ENCODE measurements around the gene GPD1. TPM values are rescaled to one million over a fixed set of nuclear protein-coding genes. Genes with fewer than 3 reads are reported as not detected.
A peak's percentile ranks its signal among the peaks of the same experiment; 100 is the strongest.

The GPD1 gene
- total and polyA plus RNA-seq, 5 donors from 2014 or later = 0.06 TPM; not detected in 4

DNA sequence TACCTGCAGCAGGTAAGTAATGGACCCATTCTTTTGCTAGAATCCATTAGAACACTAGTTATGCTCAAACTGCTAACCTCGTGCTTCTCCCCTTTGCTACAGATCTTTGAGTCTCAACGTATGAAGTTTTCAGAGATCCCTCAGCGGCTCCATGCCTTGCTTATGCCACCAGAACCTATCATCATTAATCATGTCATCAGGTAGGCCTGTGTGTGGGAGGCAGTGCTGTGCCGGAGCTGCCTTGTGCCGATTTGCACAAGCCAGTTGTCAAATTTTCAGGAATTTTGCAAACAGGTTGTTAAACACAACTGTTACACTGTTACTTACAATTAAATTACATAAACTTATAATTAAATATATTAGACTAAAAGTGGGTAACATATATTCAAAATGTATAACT lies 13.4 kb upstream of the GPD1 start:
- DNase-seq (no peak), ATAC-seq (ENCODE audit: low read depth in 2 of 2) (no peak)
- no peaks in the 10 kb centered on the region for H3K9me3 ChIP-seq (ENCODE audit: control insufficient read depth in 2 of 2, low read length in 2 of 2)
- no peak overlapping the region for H3K4me3 ChIP-seq (ENCODE audit: low read depth, low read length)
- H3K9me3 Mint-ChIP-seq = no peaks in the 10 kb centered on the region
- H3K27me3 Mint-ChIP-seq = no peaks in the 10 kb centered on the region
- peaks cover 10 to 34% (median 21%) of the 10 kb centered on the region in 4 donors for H3K4me1 Mint-ChIP-seq
- no peak overlapping the region for H3K27ac ChIP-seq (ENCODE audit: insufficient read depth, low read length, poor library complexity, severe bottlenecking)
- peak overlapping the region in 1 of 4 donors; percentile 30 for H3K4me3 Mint-ChIP-seq
- H3K27ac Mint-ChIP-seq = no peak overlapping the region
- no peaks in the 10 kb centered on the region for H3K27me3 ChIP-seq (ENCODE audit: control insufficient read depth, insufficient read depth, low read length)
- H3K4me1 ChIP-seq (ENCODE audit: control insufficient read depth, insufficient read depth, low read length, poor library complexity, severe bottlenecking) = peaks cover 9% of the 10 kb centered on the region
- H3K36me3 Mint-ChIP-seq = peaks cover 39% of the 10 kb centered on the region
- peaks cover 71% of the 10 kb centered on the region for H3K36me3 ChIP-seq (ENCODE audit: control insufficient read depth, insufficient read depth, low read length)

DNA sequence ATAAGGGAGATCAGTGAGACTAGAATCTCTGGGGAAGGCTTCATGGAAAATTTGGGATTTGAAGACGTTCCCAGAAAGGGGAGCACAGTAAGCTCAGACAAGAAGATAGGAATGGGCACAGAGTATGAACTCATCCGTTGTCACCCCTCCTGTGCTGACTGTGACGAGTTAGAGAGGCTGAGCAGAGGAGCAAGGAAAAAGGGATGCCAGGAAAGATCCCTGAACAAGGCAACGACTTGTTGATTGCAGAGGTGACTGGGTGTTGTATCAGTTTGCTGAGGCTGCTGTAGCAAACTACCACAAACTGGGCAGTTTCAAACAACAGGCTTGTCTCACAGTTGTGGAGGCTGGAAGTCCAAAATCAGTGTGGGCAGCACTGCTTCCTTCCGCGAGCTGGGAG lies 5.9 kb upstream of the GPD1 start:
- H3K36me3 Mint-ChIP-seq = peaks cover 55% of the 10 kb centered on the region
- ATAC-seq (ENCODE audit: low read depth in 2 of 2) (no peak), DNase-seq (no peak)
- peaks cover 0 to 5% (median 0%) of the 10 kb centered on the region in 4 donors for H3K4me1 Mint-ChIP-seq
- H3K4me3 Mint-ChIP-seq = no peak overlapping the region
- no peaks in the 10 kb centered on the region for H3K27me3 Mint-ChIP-seq
- Histone ChIP-seq H3K4me1 (ENCODE audit: control insufficient read depth, insufficient read depth, low read length, poor library complexity, severe bottlenecking) (no peaks in the 10 kb centered on the region), H3K27me3 (ENCODE audit: control insufficient read depth, insufficient read depth, low read length) (no peaks in the 10 kb centered on the region), H3K36me3 (ENCODE audit: control insufficient read depth, insufficient read depth, low read length) (peaks cover 74% of the 10 kb centered on the region), H3K27ac (ENCODE audit: insufficient read depth, low read length, poor library complexity, severe bottlenecking) (no peak overlapping the region), H3K9me3 (ENCODE audit: control insufficient read depth in 2 of 2, low read length in 2 of 2) (no peaks in the 10 kb centered on the region), H3K4me3 (ENCODE audit: low read depth, low read length) (no peak overlapping the region)
- no peaks in the 10 kb centered on the region for H3K9me3 Mint-ChIP-seq
- no peak overlapping the region for H3K27ac Mint-ChIP-seq

DNA sequence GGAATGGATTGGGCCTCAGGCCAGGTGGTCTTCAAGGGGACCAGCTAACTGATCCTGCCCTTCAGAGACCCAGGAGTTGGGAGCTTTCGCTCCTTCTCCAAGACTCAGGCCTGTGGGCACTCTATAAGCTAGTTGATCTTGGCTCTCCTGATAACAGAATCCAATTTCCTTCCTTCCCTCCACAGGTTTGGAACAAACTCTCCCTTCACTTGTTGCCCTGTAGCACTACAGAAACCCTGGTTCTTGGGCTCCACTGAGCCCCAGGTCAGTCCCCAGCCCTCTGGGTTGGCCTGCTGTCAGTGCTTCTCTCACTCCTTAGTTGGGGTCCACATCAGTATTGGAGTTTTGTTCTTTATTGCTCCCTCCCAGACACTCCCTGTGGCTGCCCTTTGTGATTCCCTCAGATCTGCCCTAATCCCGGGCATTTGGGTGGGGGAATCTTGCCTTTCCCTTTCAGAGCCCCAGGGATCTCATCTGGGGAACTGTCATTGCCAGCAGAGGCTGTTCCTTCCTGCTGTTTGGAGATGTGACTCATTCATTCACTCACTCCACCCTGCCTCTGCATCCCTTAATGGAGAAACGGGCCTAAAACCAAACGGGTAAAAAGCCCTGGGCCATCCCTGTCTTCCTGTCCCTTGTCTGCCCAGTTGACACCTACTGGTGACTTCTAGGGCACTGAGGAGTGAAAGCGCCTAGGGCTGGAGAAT lies 4.4 kb upstream of the GPD1 start:
- H3K4me3 ChIP-seq (ENCODE audit: low read depth, low read length) = no peak overlapping the region
- ATAC-seq (ENCODE audit: low read depth in 2 of 2) (no peak), DNase-seq (no peak)
- Mint-ChIP-seq H3K27me3 (no peaks in the 10 kb centered on the region), H3K36me3 (peaks cover 52% of the 10 kb centered on the region), H3K27ac (peak overlapping the region in 2 of 3 donors; percentile 25 to 30), H3K9me3 (peaks cover 0 to 1% (median 0%) of the 10 kb centered on the region in 7 donors), H3K4me3 (no peak overlapping the region), H3K4me1 (peaks cover 0 to 5% (median 0%) of the 10 kb centered on the region in 4 donors)
- no peaks in the 10 kb centered on the region for H3K4me1 ChIP-seq (ENCODE audit: control insufficient read depth, insufficient read depth, low read length, poor library complexity, severe bottlenecking)
- H3K27me3 ChIP-seq (ENCODE audit: control insufficient read depth, insufficient read depth, low read length) = no peaks in the 10 kb centered on the region
- H3K27ac ChIP-seq (ENCODE audit: insufficient read depth, low read length, poor library complexity, severe bottlenecking) = no peak overlapping the region
- H3K9me3 ChIP-seq (ENCODE audit: control insufficient read depth in 2 of 2, low read length in 2 of 2) = no peaks in the 10 kb centered on the region
- H3K36me3 ChIP-seq (ENCODE audit: control insufficient read depth, insufficient read depth, low read length) = peaks cover 60% of the 10 kb centered on the region

DNA sequence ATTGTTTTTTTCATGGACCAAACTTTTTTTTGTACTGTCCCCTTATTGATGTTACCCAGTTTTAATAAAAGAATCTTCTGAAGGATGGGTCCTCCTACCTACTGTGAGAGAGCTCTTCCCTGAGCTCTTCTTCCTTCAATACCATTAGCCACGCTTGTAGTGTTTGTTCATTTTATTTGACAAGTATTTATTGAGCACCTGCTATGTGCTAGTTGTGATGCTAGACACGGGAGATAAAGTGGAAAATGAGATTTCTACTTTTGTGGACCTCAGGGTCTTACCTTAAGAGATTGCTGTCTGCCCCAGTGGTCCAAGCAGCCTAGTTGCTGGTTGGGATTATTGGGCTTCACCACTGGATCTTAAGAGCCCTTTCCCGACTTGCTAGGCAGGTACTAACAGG lies 3.2 kb upstream of the GPD1 start:
- no peak overlapping the region for H3K4me3 ChIP-seq (ENCODE audit: low read depth, low read length)
- no peaks in the 10 kb centered on the region for H3K27me3 ChIP-seq (ENCODE audit: control insufficient read depth, insufficient read depth, low read length)
- Mint-ChIP-seq H3K4me1 (peaks cover 0 to 5% (median 0%) of the 10 kb centered on the region in 4 donors), H3K9me3 (peaks cover 0 to 1% (median 0%) of the 10 kb centered on the region in 7 donors), H3K27me3 (no peaks in the 10 kb centered on the region), H3K36me3 (peaks cover 44% of the 10 kb centered on the region), H3K27ac (no peak overlapping the region), H3K4me3 (no peak overlapping the region)
- no peaks in the 10 kb centered on the region for H3K9me3 ChIP-seq (ENCODE audit: control insufficient read depth in 2 of 2, low read length in 2 of 2)
- ATAC-seq (ENCODE audit: low read depth in 2 of 2) (no peak), DNase-seq (no peak)
- no peak overlapping the region for H3K27ac ChIP-seq (ENCODE audit: insufficient read depth, low read length, poor library complexity, severe bottlenecking)
- H3K4me1 ChIP-seq (ENCODE audit: control insufficient read depth, insufficient read depth, low read length, poor library complexity, severe bottlenecking) = no peaks in the 10 kb centered on the region
- H3K36me3 ChIP-seq (ENCODE audit: control insufficient read depth, insufficient read depth, low read length) = peaks cover 51% of the 10 kb centered on the region

DNA sequence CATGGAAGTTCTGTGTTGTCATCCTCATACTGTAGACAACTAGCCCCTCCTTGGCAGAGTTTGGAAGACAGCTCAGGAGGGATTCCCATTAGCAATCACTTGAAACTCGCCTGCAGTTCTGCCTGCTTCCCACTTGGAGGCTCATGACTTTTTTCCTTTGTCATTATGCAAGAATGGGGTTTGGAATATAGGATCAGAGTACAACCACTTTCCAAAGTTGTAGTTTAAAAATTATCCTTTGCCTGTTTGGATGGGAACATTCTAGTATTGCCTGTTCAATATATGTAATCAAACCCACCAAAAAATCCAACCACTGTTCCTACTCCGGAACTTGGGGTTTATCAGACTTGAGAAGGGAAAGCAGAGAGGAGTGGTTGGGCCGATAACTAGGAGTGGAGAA lies 2.1 kb upstream of the GPD1 start:
- Mint-ChIP-seq H3K36me3 (peaks cover 33% of the 10 kb centered on the region), H3K9me3 (peaks cover 0 to 1% (median 0%) of the 10 kb centered on the region in 7 donors), H3K4me1 (no peaks in the 10 kb centered on the region), H3K4me3 (no peak overlapping the region), H3K27me3 (no peaks in the 10 kb centered on the region), H3K27ac (no peak overlapping the region)
- Histone ChIP-seq H3K36me3 (ENCODE audit: control insufficient read depth, insufficient read depth, low read length) (peaks cover 40% of the 10 kb centered on the region), H3K9me3 (ENCODE audit: control insufficient read depth in 2 of 2, low read length in 2 of 2) (no peaks in the 10 kb centered on the region), H3K4me3 (ENCODE audit: low read depth, low read length) (no peak overlapping the region), H3K4me1 (ENCODE audit: control insufficient read depth, insufficient read depth, low read length, poor library complexity, severe bottlenecking) (no peaks in the 10 kb centered on the region), H3K27me3 (ENCODE audit: control insufficient read depth, insufficient read depth, low read length) (no peaks in the 10 kb centered on the region), H3K27ac (ENCODE audit: insufficient read depth, low read length, poor library complexity, severe bottlenecking) (no peak overlapping the region)
- no peak for ATAC-seq (ENCODE audit: low read depth in 2 of 2)
- no peak for DNase-seq

DNA sequence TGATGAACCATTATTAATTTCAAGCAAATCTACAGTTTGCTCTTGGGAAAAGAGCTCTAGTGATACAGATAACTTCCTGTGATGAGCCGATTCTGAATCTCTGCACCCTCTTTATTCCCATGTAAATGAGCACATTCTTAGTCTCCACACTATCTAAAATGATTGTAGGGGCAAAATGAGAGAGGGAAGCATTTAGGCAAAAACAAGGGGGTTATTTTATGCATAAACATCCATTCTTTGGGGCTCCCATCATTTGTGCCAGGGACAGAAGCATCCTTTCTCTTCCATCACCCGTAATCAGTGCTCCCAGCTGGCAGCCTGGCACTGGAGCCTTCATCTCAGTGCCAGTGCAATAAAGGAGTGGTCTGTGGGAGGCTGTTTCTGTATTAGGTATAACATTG lies 1.7 kb upstream of the GPD1 start:
- no peak overlapping the region for H3K4me3 Mint-ChIP-seq
- no peak overlapping the region for H3K27ac Mint-ChIP-seq
- no peak for DNase-seq

DNA sequence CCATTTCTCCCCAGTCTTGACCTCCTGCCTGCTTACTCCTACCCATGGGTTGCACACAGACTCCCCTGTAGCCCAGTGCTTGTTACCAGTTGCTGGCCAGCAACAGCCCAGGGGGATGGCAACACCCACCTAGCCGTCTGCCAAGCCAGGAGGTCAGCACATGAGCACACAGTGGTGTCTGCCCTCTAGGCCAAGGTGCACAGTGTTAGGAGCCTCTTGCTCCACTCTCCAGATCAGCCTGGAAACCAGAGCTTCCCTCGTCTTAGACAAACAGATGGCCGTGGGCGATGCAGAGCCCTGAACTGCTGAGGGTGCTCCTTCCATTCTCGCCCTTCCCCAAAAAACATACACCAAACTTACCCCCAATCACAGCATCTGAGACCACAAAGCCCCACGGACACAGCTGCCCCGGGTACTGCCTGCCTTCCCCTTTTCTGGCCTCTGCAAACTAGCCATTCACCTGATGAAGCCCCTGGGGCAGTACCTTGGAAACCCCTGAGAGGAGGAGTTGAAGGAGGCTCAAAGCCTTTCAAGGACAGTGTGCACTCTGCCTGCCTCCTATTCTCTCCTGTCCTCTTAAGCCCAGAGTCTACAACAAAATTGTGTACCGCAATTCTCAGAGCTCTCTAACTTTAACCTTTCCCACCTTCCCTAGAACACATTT lies 1.0 kb upstream of the GPD1 start:
- H3K4me1 ChIP-seq (ENCODE audit: control insufficient read depth, insufficient read depth, low read length, poor library complexity, severe bottlenecking) = no peaks in the 10 kb centered on the region
- no peak for ATAC-seq (ENCODE audit: low read depth in 2 of 2)
- H3K36me3 Mint-ChIP-seq = peaks cover 29% of the 10 kb centered on the region

More for the DNA sequence above, 1.7 kb upstream of the GPD1 start:
- no peak for ATAC-seq (ENCODE audit: low read depth in 2 of 2)
- Mint-ChIP-seq H3K36me3 (peaks cover 30% of the 10 kb centered on the region), H3K27me3 (no peaks in the 10 kb centered on the region), H3K4me1 (no peaks in the 10 kb centered on the region), H3K9me3 (peaks cover 0 to 1% (median 0%) of the 10 kb centered on the region in 7 donors)
- Histone ChIP-seq H3K36me3 (ENCODE audit: control insufficient read depth, insufficient read depth, low read length) (peaks cover 35% of the 10 kb centered on the region), H3K27me3 (ENCODE audit: control insufficient read depth, insufficient read depth, low read length) (no peaks in the 10 kb centered on the region), H3K9me3 (ENCODE audit: control insufficient read depth in 2 of 2, low read length in 2 of 2) (no peaks in the 10 kb centered on the region), H3K4me3 (ENCODE audit: low read depth, low read length) (no peak overlapping the region), H3K27ac (ENCODE audit: insufficient read depth, low read length, poor library complexity, severe bottlenecking) (no peak overlapping the region), H3K4me1 (ENCODE audit: control insufficient read depth, insufficient read depth, low read length, poor library complexity, severe bottlenecking) (no peaks in the 10 kb centered on the region)

More for the DNA sequence above, 1.0 kb upstream of the GPD1 start:
- Histone ChIP-seq H3K36me3 (ENCODE audit: control insufficient read depth, insufficient read depth, low read length) (peaks cover 34% of the 10 kb centered on the region), H3K27ac (ENCODE audit: insufficient read depth, low read length, poor library complexity, severe bottlenecking) (no peak overlapping the region), H3K9me3 (ENCODE audit: control insufficient read depth in 2 of 2, low read length in 2 of 2) (no peaks in the 10 kb centered on the region), H3K4me3 (ENCODE audit: low read depth, low read length) (no peak overlapping the region), H3K27me3 (ENCODE audit: control insufficient read depth, insufficient read depth, low read length) (no peaks in the 10 kb centered on the region)
- no peaks in the 10 kb centered on the region for H3K27me3 Mint-ChIP-seq
- H3K4me1 Mint-ChIP-seq = no peaks in the 10 kb centered on the region
- H3K27ac Mint-ChIP-seq = no peak overlapping the region
- no peak overlapping the region for H3K4me3 Mint-ChIP-seq
- DNase-seq = no peak
- peaks cover 0 to 1% (median 0%) of the 10 kb centered on the region in 7 donors for H3K9me3 Mint-ChIP-seq

Measured in CD4-positive, CD25-positive, alpha-beta regulatory T cell (primary cell).